Endodermal cell (in vitro differentiated cells): Measurements from ENCODE around the gene SETD1B. TPM values are rescaled to one million over a fixed set of nuclear protein-coding genes. Genes with fewer than 3 reads are reported as not detected.
"Not testable (repeated sequence)": the region's sequence is repeated elsewhere in the genome, so short reads cannot be mapped to it uniquely, and the experiment has no call there.

Source experiments
- DNase-seq: peaks from one replicate; pipeline ENCODE4 v3.0.0-alpha.2; 2017
- H3K27ac ChIP-seq: 2 replicates; pipeline ENCODE4 v1.5.1; 2013; ENCODE audit warnings: mild to moderate bottlenecking, low read depth, low read length, moderate library complexity
- H3K27me3 ChIP-seq: 2 replicates; pipeline ENCODE4 v1.6.1; 2013; ENCODE audit warnings: mild to moderate bottlenecking, low read length, moderate library complexity; ENCODE audit not compliant: insufficient read depth, control insufficient read depth, poor library complexity, severe bottlenecking
- H3K36me3 ChIP-seq: 2 replicates; pipeline ENCODE4 v1.7.0; 2013; ENCODE audit warnings: mild to moderate bottlenecking, low read length, moderate library complexity; ENCODE audit not compliant: control insufficient read depth, insufficient read depth
- H3K4me1 ChIP-seq: one replicate; pipeline ENCODE4 v1.7.0; 2013; ENCODE audit warnings: low read length; ENCODE audit not compliant: control insufficient read depth, insufficient read depth
- H3K4me3 ChIP-seq: 2 replicates; pipeline ENCODE4 v1.5.1; 2013; ENCODE audit warnings: mild to moderate bottlenecking, low read length, moderate library complexity
- H3K9ac ChIP-seq: 2 replicates; pipeline ENCODE4 v1.6.1; 2013; ENCODE audit warnings: mild to moderate bottlenecking, low read length, moderate library complexity; ENCODE audit not compliant: poor library complexity, severe bottlenecking; ENCODE audit errors: extremely low read depth
- H3K9me3 ChIP-seq: 2 replicates; pipeline ENCODE4 v1.6.1; 2013; ENCODE audit warnings: mild to moderate bottlenecking, low read length, moderate library complexity; ENCODE audit not compliant: control insufficient read depth
- H3K27ac Mint-ChIP-seq: 2 replicates; pipeline ENCODE4 v1.8.0; 2020; ENCODE audit warnings: mixed read lengths
- H3K27me3 Mint-ChIP-seq: 2 replicates; pipeline ENCODE4 v1.8.0; 2021; ENCODE audit warnings: mild to moderate bottlenecking, mixed read lengths; ENCODE audit not compliant: insufficient read depth
- H3K36me3 Mint-ChIP-seq: 2 replicates; pipeline ENCODE4 v1.8.0; 2020; ENCODE audit warnings: low read depth, mixed read lengths
- H3K4me1 Mint-ChIP-seq: 2 replicates; pipeline ENCODE4 v1.8.0; 2020; ENCODE audit warnings: mixed read lengths
- H3K4me3 Mint-ChIP-seq: 2 replicates; pipeline ENCODE4 v1.8.0; 2020; ENCODE audit warnings: mild to moderate bottlenecking, moderate library complexity, mixed read lengths
- H3K9me3 Mint-ChIP-seq: 2 replicates; pipeline ENCODE4 v1.8.0; 2020; ENCODE audit warnings: mild to moderate bottlenecking, mixed read lengths
- CTCF ChIP-seq: fragments of 200-600 bp; sonication (generic); conservative IDR thresholded peaks from 2 replicates; pipeline ENCODE4 v1.5.0; 2021; ENCODE audit warnings: antibody characterized with exemption, mild to moderate bottlenecking
- WGBS, 2 experiments: methylation state at CpG; one replicate each; pipeline versions ENCODE4 v1.1.5 to v1.1.7; 2013; ENCODE audit warnings: missing lambda C conversion rate in 2 of 2, mixed read lengths in 1 of 2; ENCODE audit not compliant: insufficient coverage in 1 of 2, insufficient read length in 1 of 2; 5-methylcytosine and 5-hydroxymethylcytosine counted together
- total RNA-seq, 2 donors: library from RNA; stranded (reverse); fragmentation: NEBNext Ultra II Directional in 1 of 2; extraction: Animal tissue kit (Norgen Biotek cat#: 25700) in 1 of 2; gene quantifications; 2 replicates in 1 of 2; 3 replicates in 1 of 2; pipeline ENCODE4 v1.2.1, GENCODE V29; 2021

SETD1B gene
- total RNA-seq, 2 donors from 2014 or later = 30.7 to 32.6 TPM

GRCh38 chr12:121874071-121874470 lies 70.3 kb downstream of the SETD1B start:
- Mint-ChIP-seq H3K27ac (no peak overlapping the region), H3K4me3 (no peak overlapping the region), H3K4me1 (no peaks in the 10 kb centered on the region), H3K9me3 (no peaks in the 10 kb centered on the region), H3K27me3 (peaks cover 4% of the 10 kb centered on the region), H3K36me3 (no peaks in the 10 kb centered on the region)
- no peak for TF ChIP-seq CTCF
- no peaks in the 10 kb centered on the region for H3K4me1 ChIP-seq
- no peak overlapping the region for H3K27ac ChIP-seq
- no peaks in the 10 kb centered on the region for H3K36me3 ChIP-seq
- no peak overlapping the region for H3K4me3 ChIP-seq
- no peak overlapping the region for H3K9ac ChIP-seq
- no peaks in the 10 kb centered on the region for H3K27me3 ChIP-seq
- H3K9me3 ChIP-seq = no peaks in the 10 kb centered on the region
- DNase-seq = no peak
- WGBS, 2 experiments = 96 to 100% methylated on average over 6 of the region's 6 CpGs

GRCh38 chr12:121875582-121875981 lies 71.8 kb downstream of the SETD1B start:
- H3K4me1 Mint-ChIP-seq = no peaks in the 10 kb centered on the region

GRCh38 chr12:121876080-121876447 lies 72.3 kb downstream of the SETD1B start:
- not testable (repeated sequence) for H3K9ac ChIP-seq
- WGBS, 2 experiments = 95 to 97% methylated on average over 4 to 8 of the region's 8 CpGs

More at GRCh38 chr12:121875582-121875981, 71.8 kb downstream of the SETD1B start:
- Histone ChIP-seq H3K4me3 (no peak overlapping the region), H3K27me3 (no peaks in the 10 kb centered on the region), H3K4me1 (no peaks in the 10 kb centered on the region), H3K27ac (no peak overlapping the region), H3K9ac (no peak overlapping the region), H3K9me3 (no peaks in the 10 kb centered on the region), H3K36me3 (no peaks in the 10 kb centered on the region)
- no peak for DNase-seq
- no peak overlapping the region for H3K27ac Mint-ChIP-seq
- no peaks in the 10 kb centered on the region for H3K36me3 Mint-ChIP-seq
- no peak overlapping the region for H3K4me3 Mint-ChIP-seq
- H3K27me3 Mint-ChIP-seq = peaks cover 4% of the 10 kb centered on the region
- no peaks in the 10 kb centered on the region for H3K9me3 Mint-ChIP-seq
- WGBS, 2 experiments = 90 to 92% methylated on average over 3 to 6 of the region's 6 CpGs
- TF ChIP-seq CTCF = no peak

More at GRCh38 chr12:121876080-121876447, 72.3 kb downstream of the SETD1B start:
- not testable (repeated sequence) for H3K27me3 Mint-ChIP-seq, H3K27ac Mint-ChIP-seq, H3K36me3 ChIP-seq, H3K4me3 ChIP-seq, H3K9me3 Mint-ChIP-seq, DNase-seq, H3K27me3 ChIP-seq, H3K4me1 ChIP-seq, H3K4me3 Mint-ChIP-seq, H3K4me1 Mint-ChIP-seq, H3K36me3 Mint-ChIP-seq, H3K27ac ChIP-seq, H3K9me3 ChIP-seq

Other genes starting within 250 kb of the SETD1B start
- gene KDM2B, start 223.0 kb upstream of the SETD1B start, total RNA-seq = 100 to 1,000 TPM; 103 to 125 TPM
- 10 to 100 TPM; 35.3 to 39.2 TPM for gene ORAI1, start 177.5 kb upstream of the SETD1B start, total RNA-seq
- 1 to 10 TPM; 1.4 to 1.6 TPM for gene MORN3, start 134.4 kb upstream of the SETD1B start, total RNA-seq
- gene TMEM120B, start 91.3 kb upstream of the SETD1B start, total RNA-seq = 10 to 100 TPM; 21.8 to 25.3 TPM
- 10 to 100 TPM; 31.0 to 35.6 TPM for gene RHOF, start 10.3 kb upstream of the SETD1B start, total RNA-seq
- gene HPD, start 54.9 kb downstream of the SETD1B start, total RNA-seq = under 1 TPM; 0.55 to 0.71 TPM
- gene PSMD9, start 84.8 kb downstream of the SETD1B start, total RNA-seq = 10 to 100 TPM; 41.4 to 50.9 TPM
- 10 to 100 TPM in 1 of 2 donors, 1 to 10 TPM in 1; 3.4 to 11.2 TPM for gene CFAP251, start 114.6 kb downstream of the SETD1B start, total RNA-seq
- gene BCL7A, start 217.9 kb downstream of the SETD1B start, total RNA-seq = 10 to 100 TPM; 22.3 to 28.9 TPM